GM19351 (cell line): ENCODE measurements around the gene ROM1.
"Not testable (repeated sequence)": the region's sequence is repeated elsewhere in the genome, so short reads cannot be mapped to it uniquely, and the experiment has no call there.

Experiments
- ATAC-seq: cut with Tn5 transposase; IDR thresholded peaks from one replicate; pipeline ENCODE4 v1.9.1; 2021; ENCODE audit warnings: mild to moderate bottlenecking, moderate library complexity; ENCODE audit not compliant: unreplicated experiment

The ROM1 gene

GRCh38 chr11:62612366-62613290 lies at the start of gene ROM1, which contains the start of gene EML3:
Gene ROM1, plus strand, starts transcription at chr11:62613257. Its CDS starts 25 bp downstream, at chr11:62613282.
Gene EML3, minus strand, starts transcription at chr11:62612775. Its CDS starts 318 bp downstream, at chr11:62612457.
- peak; percentile 63 for ATAC-seq

- no peak for ATAC-seq
Observed at GRCh38 chr11:62565100-62565802, 47.8 kb upstream of the ROM1 start.

GRCh38 chr11:62566247-62566646 lies 46.8 kb upstream of the ROM1 start:
- no peak for ATAC-seq

- ATAC-seq: no peak
Observed at GRCh38 chr11:62567018-62567633, 45.9 kb upstream of the ROM1 start.

GRCh38 chr11:62569611-62570010 lies 43.4 kb upstream of the ROM1 start:
- ATAC-seq: no peak

GRCh38 chr11:62570903-62571302 lies 42.2 kb upstream of the ROM1 start:
- not testable (repeated sequence) for ATAC-seq

- ATAC-seq: not testable (repeated sequence)
Observed at GRCh38 chr11:62571493-62571892, 41.6 kb upstream of the ROM1 start.

- ATAC-seq: no peak
Observed at GRCh38 chr11:62572431-62572830, 40.6 kb upstream of the ROM1 start.

- no peak for ATAC-seq
Observed at GRCh38 chr11:62573006-62573591, 40.0 kb upstream of the ROM1 start.

- ATAC-seq: peak; percentile 84
Observed at GRCh38 chr11:62573592-62574362, 39.3 kb upstream of the ROM1 start, which contains the start of gene EEF1G. Gene EEF1G, minus strand, starts transcription at chr11:62573891. Its CDS starts 49 bp downstream, at chr11:62573842.

- ATAC-seq: peak; percentile 19
Observed at GRCh38 chr11:62574363-62575071, 38.5 kb upstream of the ROM1 start.

- no peak for ATAC-seq
Observed at GRCh38 chr11:62575156-62575555, 37.9 kb upstream of the ROM1 start.

GRCh38 chr11:62575837-62576236 lies 37.2 kb upstream of the ROM1 start:
- no peak for ATAC-seq

GRCh38 chr11:62577046-62577714 lies 35.9 kb upstream of the ROM1 start:
- no peak for ATAC-seq

- no peak for ATAC-seq
Observed at GRCh38 chr11:62578541-62578940, 34.5 kb upstream of the ROM1 start.

- no peak for ATAC-seq
Observed at GRCh38 chr11:62579252-62579651, 33.8 kb upstream of the ROM1 start.

- ATAC-seq: no peak
Observed at GRCh38 chr11:62580959-62581715, 31.9 kb upstream of the ROM1 start.

GRCh38 chr11:62581735-62582134 lies 31.3 kb upstream of the ROM1 start:
- not testable (repeated sequence) for ATAC-seq
